Esophagus squamous epithelium (tissue), 4 donors: ENCODE data around the gene TTC8.

ENCODE experiments used
- CTCF ChIP-seq, 6 experiments: fragments of 450-650 bp in 4 of 6; fragments of 200-600 bp in 2 of 6; sonication (generic) in 2 of 6; IDR thresholded peaks; one replicate each; pipeline ENCODE4 v1.5.1; 2016 to 2019; ENCODE audit warnings: antibody characterized with exemption in 6 of 6, mild to moderate bottlenecking in 4 of 6, moderate library complexity in 4 of 6
- POLR2A ChIP-seq, 4 donors: fragments of 450-650 bp; IDR thresholded peaks; one replicate each; pipeline ENCODE4 v1.6.1; 2017; ENCODE audit warnings: antibody characterized with exemption in 4 of 4, mild to moderate bottlenecking in 4 of 4, moderate library complexity in 3 of 4

DNA sequence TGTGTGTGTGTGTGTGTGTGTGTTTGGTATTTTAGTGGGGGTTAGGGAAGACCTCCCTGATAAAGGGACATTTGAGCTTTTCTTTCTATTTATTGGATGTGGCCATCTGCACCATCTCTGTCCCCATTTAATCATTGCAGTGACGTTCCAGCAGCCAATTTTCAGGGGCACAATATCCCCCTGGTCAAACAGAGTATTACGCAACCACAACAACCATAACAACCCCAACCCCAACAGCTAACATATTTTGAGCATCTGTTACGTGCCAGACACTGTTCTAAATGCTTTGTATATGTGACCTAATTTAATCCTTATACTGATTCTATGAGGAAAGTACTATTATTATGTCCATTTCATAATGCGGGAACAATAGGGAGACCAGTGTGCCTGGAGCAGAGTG is 87.4 kb downstream of the TTC8 start:
- no peak for TF ChIP-seq CTCF (IDR thresholded peaks at IDR 0.05)
- TF ChIP-seq POLR2A (IDR thresholded peaks at IDR 0.05), result no peak
